Natural killer cell (primary cell): ENCODE measurements around the gene HMCN1. TPM values are rescaled to one million over a fixed set of nuclear protein-coding genes. Genes with fewer than 3 reads are reported as not detected.

ENCODE experiments used
- ATAC-seq, 3 donors: fragments of 150-1000 bp in 2 of 3; fragments of 200-7000 bp in 1 of 3; cut with Tn5 transposase; 1 replicate in 1 of 3; 2 replicates in 2 of 3; pipeline ENCODE4 v1.10.0; 2021; ENCODE audit warnings: mild to moderate bottlenecking in 2 of 3, moderate library complexity in 2 of 3
- DNase-seq, 2 donors: peaks; one replicate each; pipeline versions ENCODE4 v3.0.0 to v3.0.0-alpha.2; 2013 to 2021; ENCODE audit warnings: mixed read lengths in 1 of 2
- H3K27ac ChIP-seq: one replicate; pipeline ENCODE4 v1.5.1; 2013; ENCODE audit warnings: mild to moderate bottlenecking, low read length
- H3K27me3 ChIP-seq: one replicate; pipeline ENCODE4 v1.6.1; 2013; ENCODE audit warnings: low read length; ENCODE audit not compliant: control insufficient read depth, insufficient read depth
- H3K36me3 ChIP-seq: one replicate; pipeline ENCODE4 v1.6.1; 2013; ENCODE audit warnings: low read length; ENCODE audit not compliant: control insufficient read depth, insufficient read depth
- H3K4me1 ChIP-seq: one replicate; pipeline ENCODE4 v1.6.1; 2013; ENCODE audit warnings: low read length; ENCODE audit not compliant: control insufficient read depth, insufficient read depth
- H3K4me3 ChIP-seq: one replicate; pipeline ENCODE4 v1.5.1; 2013; ENCODE audit warnings: low read length
- H3K9me3 ChIP-seq: one replicate; pipeline ENCODE4 v1.6.1; 2013; ENCODE audit warnings: low read length; ENCODE audit not compliant: control insufficient read depth, insufficient read depth
- H3K27ac Mint-ChIP-seq, 2 donors: one replicate each; pipeline ENCODE4 v1.8.0; 2022; ENCODE audit warnings: mild to moderate bottlenecking in 2 of 2, mixed read lengths in 2 of 2, moderate library complexity in 1 of 2
- H3K27me3 Mint-ChIP-seq, 2 donors: one replicate each; pipeline ENCODE4 v1.8.0; 2022; ENCODE audit warnings: low read depth in 2 of 2, mixed read lengths in 2 of 2
- H3K36me3 Mint-ChIP-seq: one replicate; pipeline ENCODE4 v1.8.0; 2022; ENCODE audit warnings: mixed read lengths
- H3K4me1 Mint-ChIP-seq, 2 donors: one replicate each; pipeline ENCODE4 v1.8.0; 2022; ENCODE audit warnings: mixed read lengths in 2 of 2
- H3K4me3 Mint-ChIP-seq: one replicate; pipeline ENCODE4 v1.8.0; 2022; ENCODE audit warnings: mild to moderate bottlenecking, moderate library complexity, mixed read lengths
- H3K9me3 Mint-ChIP-seq, 2 donors: one replicate each; pipeline ENCODE4 v1.8.0; 2022; ENCODE audit warnings: mixed read lengths in 2 of 2
- CTCF ChIP-seq: fragments of 200-600 bp; IDR thresholded peaks from one replicate; pipeline ENCODE4 v1.8.0; 2022; ENCODE audit warnings: antibody characterized with exemption
- WGBS: methylation state at CpG from one replicate; pipeline ENCODE4 v1.1.7; 2013; ENCODE audit warnings: missing lambda C conversion rate; ENCODE audit not compliant: insufficient coverage; 5-methylcytosine and 5-hydroxymethylcytosine counted together
- intact Hi-C: fragments of 100-400 bp; cut with micrococcal nuclease; formaldehyde crosslinking; loops from one replicate; pipeline ENCODE4 v1.14.2; 2022
- total RNA-seq, 4 donors: library from RNA; stranded (reverse); fragments of 120-200 nt in 1 of 4; gene quantifications; one replicate each; pipeline versions ENCODE4 v1.2.3 to v1.2.4, GENCODE V29; 2013 to 2022

The HMCN1 gene
- total RNA-seq, 3 donors from 2014 or later (not counting 1 experiment from before 2014, with no cell fraction given), result 0.02 to 0.45 (median 0.39) TPM

GRCh38 chr1:185894791-185895190, 160.6 kb downstream of the HMCN1 start:
- Histone ChIP-seq H3K36me3 (no peaks in the 10 kb centered on the region), H3K9me3 (no peaks in the 10 kb centered on the region), H3K4me1 (no peaks in the 10 kb centered on the region), H3K27ac (no peak overlapping the region), H3K27me3 (no peaks in the 10 kb centered on the region), H3K4me3 (no peak overlapping the region)
- no peak for DNase-seq
- ATAC-seq, result no peak
- H3K4me1 Mint-ChIP-seq, result no peaks in the 10 kb centered on the region
- intact Hi-C loops, result no loop called here
- no CpG with 5 or more reads among the region's 3 CpGs for WGBS
- no peak for TF ChIP-seq CTCF
- peaks cover 0 to 4% of the 10 kb centered on the region in 2 donors for H3K27me3 Mint-ChIP-seq
- H3K9me3 Mint-ChIP-seq, result peaks cover 3 to 4% of the 10 kb centered on the region in 2 donors
- no peaks in the 10 kb centered on the region for H3K36me3 Mint-ChIP-seq
- no peak overlapping the region for H3K4me3 Mint-ChIP-seq
- H3K27ac Mint-ChIP-seq, result no peak overlapping the region

- no peak overlapping the region for H3K27ac ChIP-seq
- H3K4me1 ChIP-seq, result no peaks in the 10 kb centered on the region
- ATAC-seq (no peak), DNase-seq (no peak)
- WGBS, result 100% methylated on average over 1 of the region's 1 CpG
- no peak overlapping the region for H3K4me3 ChIP-seq
- intact Hi-C loops, result no loop called here
- H3K4me1 Mint-ChIP-seq, result no peaks in the 10 kb centered on the region
- H3K4me3 Mint-ChIP-seq, result no peak overlapping the region
- peaks cover 2 to 9% of the 10 kb centered on the region in 2 donors for H3K27me3 Mint-ChIP-seq
- TF ChIP-seq CTCF, result no peak
- H3K27ac Mint-ChIP-seq, result no peak overlapping the region
- no peaks in the 10 kb centered on the region for H3K27me3 ChIP-seq
- peaks cover 5% of the 10 kb centered on the region for H3K36me3 Mint-ChIP-seq
- no peaks in the 10 kb centered on the region for H3K36me3 ChIP-seq
- H3K9me3 Mint-ChIP-seq, result peaks cover 4 to 6% of the 10 kb centered on the region in 2 donors
- no peaks in the 10 kb centered on the region for H3K9me3 ChIP-seq
These were observed 161.2 kb downstream of the HMCN1 start for GRCh38 chr1:185895208-185895900.

- Histone ChIP-seq H3K4me1 (no peaks in the 10 kb centered on the region), H3K27me3 (no peaks in the 10 kb centered on the region), H3K27ac (no peak overlapping the region), H3K9me3 (no peaks in the 10 kb centered on the region), H3K4me3 (no peak overlapping the region), H3K36me3 (no peaks in the 10 kb centered on the region)
- peaks cover 2 to 13% of the 10 kb centered on the region in 2 donors for H3K27me3 Mint-ChIP-seq
- intact Hi-C loops, result no loop called here
- H3K9me3 Mint-ChIP-seq, result peaks cover 3 to 4% of the 10 kb centered on the region in 2 donors
- DNase-seq (no peak), ATAC-seq (no peak)
- H3K4me1 Mint-ChIP-seq, result no peaks in the 10 kb centered on the region
- TF ChIP-seq CTCF, result no peak
- H3K36me3 Mint-ChIP-seq, result peaks cover 5% of the 10 kb centered on the region
- no peak overlapping the region for H3K4me3 Mint-ChIP-seq
- no peak overlapping the region for H3K27ac Mint-ChIP-seq
These were observed 162.7 kb downstream of the HMCN1 start for GRCh38 chr1:185896863-185897262.

GRCh38 chr1:185906186-185906585, 172.0 kb downstream of the HMCN1 start:
- H3K9me3 ChIP-seq, result no peaks in the 10 kb centered on the region
- WGBS, result no CpG with 5 or more reads among the region's 1 CpG
- no peak overlapping the region for H3K4me3 ChIP-seq
- H3K36me3 Mint-ChIP-seq, result no peaks in the 10 kb centered on the region
- H3K27me3 Mint-ChIP-seq, result no peaks in the 10 kb centered on the region
- ATAC-seq (no peak), DNase-seq (no peak)
- no peaks in the 10 kb centered on the region for H3K4me1 Mint-ChIP-seq
- H3K27ac Mint-ChIP-seq, result no peak overlapping the region
- H3K4me3 Mint-ChIP-seq, result no peak overlapping the region
- no peaks in the 10 kb centered on the region for H3K36me3 ChIP-seq
- H3K9me3 Mint-ChIP-seq, result peaks cover 0 to 2% of the 10 kb centered on the region in 2 donors
- no peak overlapping the region for H3K27ac ChIP-seq
- intact Hi-C loops, result no loop called here
- TF ChIP-seq CTCF, result no peak
- no peaks in the 10 kb centered on the region for H3K4me1 ChIP-seq
- no peaks in the 10 kb centered on the region for H3K27me3 ChIP-seq
